ENCODE data around the gene RENBP.

GRCh38 chrX:153926552-153926857 is 17.9 kb downstream of the RENBP start:
- TF ChIP-seq CTCF (IDR thresholded peaks at IDR 0.05) (no peak), ZFX (IDR thresholded peaks at IDR 0.05; ENCODE audit: borderline replicate concordance) (no peak)

Measured in 22Rv1 (cell line).